ENCODE results near the gene FOXL1.

- TF ChIP-seq SMARCE1 (IDR thresholded peaks at IDR 0.05; ENCODE audit: borderline replicate concordance) = no peak
- TF ChIP-seq CTCF (CRISPR knock-in tag; IDR thresholded peaks at IDR 0.05) = no peak
- TF ChIP-seq ZBTB33 (CRISPR knock-in tag; IDR thresholded peaks at IDR 0.05) = no peak
- TF ChIP-seq ZNF766 (CRISPR knock-in tag; IDR thresholded peaks at IDR 0.05; ENCODE audit: borderline replicate concordance) = no peak
- no peak for TF ChIP-seq GFI1 (CRISPR knock-in tag; IDR thresholded peaks at IDR 0.05; ENCODE audit: borderline replicate concordance)
- TF ChIP-seq, protein P1, sequence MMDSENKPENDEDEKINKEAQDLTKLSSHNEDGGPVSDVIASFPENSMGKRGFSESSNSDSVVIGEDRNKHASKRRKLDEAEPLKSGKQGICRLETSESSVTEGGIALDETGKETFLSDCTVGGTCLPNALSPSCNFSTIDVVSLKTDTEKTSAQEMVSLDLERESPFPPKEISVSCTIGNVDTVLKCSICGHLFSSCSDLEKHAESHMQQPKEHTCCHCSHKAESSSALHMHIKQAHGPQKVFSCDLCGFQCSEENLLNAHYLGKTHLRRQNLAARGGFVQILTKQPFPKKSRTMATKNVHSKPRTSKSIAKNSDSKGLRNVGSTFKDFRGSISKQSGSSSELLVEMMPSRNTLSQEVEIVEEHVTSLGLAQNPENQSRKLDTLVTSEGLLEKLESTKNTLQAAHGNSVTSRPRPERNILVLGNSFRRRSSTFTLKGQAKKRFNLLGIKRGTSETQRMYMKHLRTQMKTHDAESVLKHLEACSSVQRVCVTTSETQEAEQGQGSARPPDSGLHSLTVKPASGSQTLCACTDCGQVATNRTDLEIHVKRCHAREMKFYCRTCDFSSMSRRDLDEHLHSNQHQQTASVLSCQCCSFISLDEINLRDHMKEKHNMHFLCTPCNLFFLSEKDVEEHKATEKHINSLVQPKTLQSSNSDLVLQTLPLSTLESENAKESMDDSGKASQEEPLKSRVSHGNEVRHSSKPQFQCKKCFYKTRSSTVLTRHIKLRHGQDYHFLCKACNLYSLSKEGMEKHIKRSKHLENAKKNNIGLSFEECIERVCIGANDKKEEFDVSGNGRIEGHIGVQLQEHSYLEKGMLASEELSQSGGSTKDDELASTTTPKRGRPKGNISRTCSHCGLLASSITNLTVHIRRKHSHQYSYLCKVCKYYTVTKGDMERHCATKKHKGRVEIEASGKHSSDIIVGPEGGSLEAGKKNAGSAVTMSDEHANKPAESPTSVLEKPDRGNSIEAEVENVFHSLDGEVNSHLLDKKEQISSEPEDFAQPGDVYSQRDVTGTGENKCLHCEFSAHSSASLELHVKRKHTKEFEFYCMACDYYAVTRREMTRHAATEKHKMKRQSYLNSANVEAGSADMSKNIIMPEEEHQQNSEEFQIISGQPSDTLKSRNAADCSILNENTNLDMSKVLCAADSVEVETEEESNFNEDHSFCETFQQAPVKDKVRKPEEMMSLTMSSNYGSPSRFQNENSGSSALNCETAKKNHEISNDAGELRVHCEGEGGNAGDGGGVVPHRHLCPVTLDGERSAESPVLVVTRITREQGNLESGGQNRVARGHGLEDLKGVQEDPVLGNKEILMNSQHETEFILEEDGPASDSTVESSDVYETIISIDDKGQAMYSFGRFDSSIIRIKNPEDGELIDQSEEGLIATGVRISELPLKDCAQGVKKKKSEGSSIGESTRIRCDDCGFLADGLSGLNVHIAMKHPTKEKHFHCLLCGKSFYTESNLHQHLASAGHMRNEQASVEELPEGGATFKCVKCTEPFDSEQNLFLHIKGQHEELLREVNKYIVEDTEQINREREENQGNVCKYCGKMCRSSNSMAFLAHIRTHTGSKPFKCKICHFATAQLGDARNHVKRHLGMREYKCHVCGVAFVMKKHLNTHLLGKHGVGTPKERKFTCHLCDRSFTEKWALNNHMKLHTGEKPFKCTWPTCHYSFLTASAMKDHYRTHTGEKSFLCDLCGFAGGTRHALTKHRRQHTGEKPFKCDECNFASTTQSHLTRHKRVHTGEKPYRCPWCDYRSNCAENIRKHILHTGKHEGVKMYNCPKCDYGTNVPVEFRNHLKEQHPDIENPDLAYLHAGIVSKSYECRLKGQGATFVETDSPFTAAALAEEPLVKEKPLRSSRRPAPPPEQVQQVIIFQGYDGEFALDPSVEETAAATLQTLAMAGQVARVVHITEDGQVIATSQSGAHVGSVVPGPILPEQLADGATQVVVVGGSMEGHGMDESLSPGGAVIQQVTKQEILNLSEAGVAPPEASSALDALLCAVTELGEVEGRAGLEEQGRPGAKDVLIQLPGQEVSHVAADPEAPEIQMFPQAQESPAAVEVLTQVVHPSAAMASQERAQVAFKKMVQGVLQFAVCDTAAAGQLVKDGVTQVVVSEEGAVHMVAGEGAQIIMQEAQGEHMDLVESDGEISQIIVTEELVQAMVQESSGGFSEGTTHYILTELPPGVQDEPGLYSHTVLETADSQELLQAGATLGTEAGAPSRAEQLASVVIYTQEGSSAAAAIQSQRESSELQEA (CRISPR knock-in tag; IDR thresholded peaks at IDR 0.05; ENCODE audit: not compliant biosample characterization) = no peak
- no peak for TF ChIP-seq ZBTB20 (CRISPR knock-in tag; IDR thresholded peaks at IDR 0.05; ENCODE audit: borderline replicate concordance, low read depth)
Measured at GRCh38 chr16:86574646-86575045, 3.7 kb upstream of the FOXL1 start.
